Dedifferentiated amniotic fluid mesenchymal stem cell (primary cell): Measurements from ENCODE around the gene SETX.

ENCODE experiments used
- DNase-seq: peaks from one replicate; pipeline ENCODE4 v3.0.0-alpha.2; 2016; ENCODE audit errors: extremely low spot score

The SETX gene

DNA sequence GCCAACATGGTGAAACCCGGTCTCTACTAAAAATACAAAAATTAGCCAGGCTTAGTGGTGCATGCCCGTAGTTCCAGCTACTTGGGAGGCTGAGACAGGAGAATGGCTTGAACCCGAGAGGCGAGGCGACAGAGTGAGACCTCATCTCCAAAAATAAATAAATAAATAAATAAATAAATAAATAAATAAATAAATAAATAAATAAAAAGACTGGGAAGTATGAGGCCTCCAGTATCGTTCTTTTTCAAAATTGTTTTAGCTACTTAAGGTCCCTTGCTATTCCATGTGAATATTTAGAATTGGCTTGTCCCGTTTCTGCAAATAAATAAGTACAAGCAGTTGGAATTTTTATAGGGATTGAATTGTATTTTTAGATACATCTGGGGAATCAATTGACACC is 3.0 kb upstream of the SETX start:
- no peak for DNase-seq

DNA sequence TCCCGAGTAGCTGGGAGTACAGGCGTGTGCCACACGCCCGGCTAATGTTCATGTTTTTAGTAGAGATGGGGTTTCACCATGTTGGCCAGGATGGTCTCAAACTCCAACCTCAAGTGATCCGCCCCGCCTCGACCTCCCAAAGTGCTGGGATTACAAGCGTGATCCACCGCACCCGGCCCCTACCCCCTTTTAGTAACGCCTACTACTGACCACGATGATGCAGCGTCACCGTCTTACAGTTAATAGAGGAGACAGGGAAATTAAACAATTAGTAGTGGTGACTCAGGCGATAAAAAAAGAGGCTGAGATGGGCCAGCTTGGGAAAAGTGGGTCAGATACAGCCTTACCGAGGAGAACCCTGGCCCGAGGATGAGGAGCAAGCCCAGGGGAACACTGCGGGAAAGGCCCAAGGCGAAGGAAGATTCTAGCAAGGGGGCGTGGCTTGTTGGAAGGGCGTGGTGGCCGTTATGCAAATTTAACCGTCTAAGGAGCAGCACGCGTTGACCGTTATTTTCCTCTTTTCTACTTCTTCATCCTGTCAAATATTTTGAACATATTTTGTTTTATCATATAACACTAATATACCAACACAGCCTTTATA is 1.6 kb upstream of the SETX start:
- no peak for DNase-seq

DNA sequence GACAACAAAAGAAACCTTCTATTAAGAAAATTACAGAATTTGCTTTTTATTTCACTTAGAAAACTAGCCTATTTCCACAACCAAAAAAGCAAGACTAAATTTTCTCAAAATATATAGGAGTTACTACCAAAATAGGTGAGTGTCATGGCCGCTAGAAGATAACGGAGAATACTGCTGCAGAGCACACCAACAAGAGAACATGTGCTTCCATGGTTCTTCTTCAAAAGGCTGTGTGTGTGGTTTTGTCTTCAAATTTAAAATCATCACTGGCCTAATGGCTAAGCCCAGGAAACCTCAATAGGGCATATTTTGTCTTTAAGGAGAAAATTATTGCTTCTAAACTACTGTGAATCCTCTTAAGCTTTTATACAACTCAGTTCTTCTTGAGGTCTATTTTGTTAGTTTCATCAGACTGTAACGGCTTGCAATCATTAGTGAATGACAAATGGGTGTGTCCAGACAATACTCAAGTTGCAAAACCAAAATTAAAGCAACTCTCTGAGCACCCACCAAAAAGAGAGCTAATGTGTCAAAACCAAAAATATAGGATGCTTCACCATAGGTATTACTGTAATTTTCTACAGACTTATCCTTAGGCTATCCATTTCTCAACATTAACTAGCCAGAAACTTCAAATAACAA is 3.3 kb downstream of the SETX start:
- DNase-seq: no peak

GRCh38 chr9:132350861-132351315 is 3.9 kb downstream of the SETX start:
- no peak for DNase-seq

- no peak for DNase-seq
Measured at GRCh38 chr9:132348676-132349075, 6.1 kb downstream of the SETX start.

DNA sequence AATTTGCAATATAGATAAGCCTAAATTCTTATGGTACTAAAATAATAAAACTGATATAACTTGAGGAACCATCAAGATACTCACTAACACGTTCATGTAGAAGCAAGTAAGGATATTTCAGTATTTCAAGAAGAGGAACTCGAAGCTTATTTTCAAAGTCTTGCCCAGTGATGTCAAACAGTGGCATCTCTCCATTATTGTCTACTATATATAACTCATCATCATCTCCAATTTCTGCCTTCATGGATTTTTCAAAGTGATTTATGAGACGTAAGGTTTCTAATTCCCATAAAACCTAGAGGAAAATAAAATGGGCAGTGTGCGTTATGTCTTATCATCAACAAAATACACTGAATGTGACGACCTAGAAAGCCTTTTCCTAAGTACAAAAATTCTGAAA is 8.6 kb downstream of the SETX start:
- no peak for DNase-seq

DNA sequence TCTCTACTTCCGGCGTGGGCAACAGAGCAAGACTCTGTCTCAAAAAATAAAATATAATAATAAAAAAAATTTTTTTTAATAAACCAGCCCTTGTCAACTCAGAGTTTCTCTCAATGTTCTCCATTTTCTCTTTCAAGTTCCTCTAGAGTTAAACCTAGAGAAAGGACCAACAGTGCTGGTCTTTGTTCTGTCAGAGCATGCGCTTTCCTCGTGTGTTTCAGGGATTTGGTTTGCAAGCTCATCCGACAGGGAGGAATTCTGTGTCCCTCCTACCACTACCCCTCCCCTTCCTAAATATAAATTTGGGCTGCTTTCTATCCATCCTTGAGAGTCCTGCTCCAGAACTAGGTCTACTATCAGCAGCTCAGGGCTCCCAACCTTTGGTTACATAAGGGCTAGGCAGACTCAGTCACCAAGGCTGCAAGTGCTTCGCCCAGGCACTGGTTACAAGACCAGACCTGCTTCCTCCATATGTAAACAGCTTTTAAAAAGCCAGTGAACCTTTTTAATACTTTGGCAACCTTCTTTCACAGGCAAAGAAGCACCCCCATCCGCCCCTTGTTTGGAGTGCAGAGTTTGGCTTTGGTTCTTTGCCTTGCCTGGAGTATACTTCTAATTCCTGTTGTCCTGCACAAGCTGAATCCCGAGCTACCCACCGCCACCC is 13.5 kb downstream of the SETX start:
- no peak for DNase-seq

GRCh38 chr9:132334364-132334763 is 20.4 kb downstream of the SETX start:
- DNase-seq: no peak

DNA sequence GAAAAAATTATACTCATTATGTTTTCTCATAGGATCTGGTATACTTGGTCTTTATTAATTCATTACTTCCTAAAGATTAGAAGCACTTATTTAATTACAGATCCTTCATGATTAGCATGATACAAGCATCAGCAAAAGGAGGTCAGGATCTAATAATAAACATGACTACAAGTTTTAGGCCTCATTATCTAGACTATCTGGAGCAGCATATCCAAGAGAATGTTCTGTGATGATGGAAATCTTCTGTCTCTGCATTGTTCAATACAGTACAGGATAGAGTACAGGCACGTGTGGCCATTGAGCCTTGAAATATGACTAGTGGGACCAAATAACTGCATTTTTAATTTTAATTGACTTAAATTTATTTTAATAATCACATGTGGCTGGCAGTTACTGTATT is 21.2 kb downstream of the SETX start:
- DNase-seq: no peak

GRCh38 chr9:132328580-132328979 is 26.2 kb downstream of the SETX start:
- DNase-seq: no peak

GRCh38 chr9:132327537-132327936 is 27.2 kb downstream of the SETX start:
- DNase-seq: no peak

GRCh38 chr9:132324425-132324824 is 30.4 kb downstream of the SETX start:
- DNase-seq: no peak

DNA sequence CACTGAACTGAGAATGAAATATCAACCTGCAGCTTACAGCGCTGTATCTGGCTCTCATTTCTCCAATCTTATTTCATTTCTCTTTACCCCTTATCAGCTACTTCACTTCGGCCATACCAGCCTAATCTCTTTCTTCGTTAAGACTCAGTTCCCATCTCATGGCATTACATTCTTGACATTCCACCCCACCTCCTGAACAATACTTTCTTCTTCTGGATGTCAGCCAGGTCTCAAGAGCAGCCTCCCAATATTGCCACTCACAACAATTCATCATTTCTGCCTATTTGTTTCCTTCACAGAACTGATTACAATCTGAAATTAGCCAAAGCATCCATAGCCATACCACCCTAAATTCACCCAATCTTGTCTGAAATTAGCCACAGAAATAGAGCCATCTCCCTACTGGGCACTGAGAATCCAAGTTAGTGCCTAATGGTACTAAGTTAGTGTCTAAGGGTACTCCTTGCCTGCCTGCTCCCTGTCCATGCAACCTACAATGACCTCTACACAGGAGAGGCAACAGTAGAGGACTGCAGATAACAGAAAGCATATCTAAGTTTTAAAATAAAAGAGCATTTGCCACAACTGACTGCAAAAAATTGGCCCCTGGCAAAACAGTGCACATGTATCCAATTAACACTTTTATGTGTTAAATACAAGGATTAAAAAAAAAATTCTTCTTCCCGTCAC is 35.2 kb downstream of the SETX start:
- no peak for DNase-seq

- no peak for DNase-seq
Measured at GRCh38 chr9:132312873-132313272, 41.9 kb downstream of the SETX start.

DNA sequence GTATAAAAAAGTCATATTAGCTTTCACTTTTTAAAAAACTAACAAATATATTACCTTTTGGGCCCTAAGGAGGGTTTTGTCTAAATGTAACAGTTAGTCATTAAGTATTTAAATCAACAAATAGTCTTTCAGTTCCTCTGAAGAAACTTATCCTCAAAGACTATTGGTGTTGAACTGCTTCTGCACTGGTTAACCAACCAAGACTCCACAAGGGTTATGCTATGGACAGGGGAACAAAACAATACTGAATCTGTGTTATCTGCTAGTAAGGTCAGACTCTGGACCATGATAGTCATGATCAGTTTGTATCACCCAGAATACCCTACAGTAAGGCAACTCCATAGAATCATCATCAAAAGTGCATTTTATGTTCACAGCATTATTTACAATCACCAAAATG is 42.4 kb downstream of the SETX start:
- DNase-seq: no peak

DNA sequence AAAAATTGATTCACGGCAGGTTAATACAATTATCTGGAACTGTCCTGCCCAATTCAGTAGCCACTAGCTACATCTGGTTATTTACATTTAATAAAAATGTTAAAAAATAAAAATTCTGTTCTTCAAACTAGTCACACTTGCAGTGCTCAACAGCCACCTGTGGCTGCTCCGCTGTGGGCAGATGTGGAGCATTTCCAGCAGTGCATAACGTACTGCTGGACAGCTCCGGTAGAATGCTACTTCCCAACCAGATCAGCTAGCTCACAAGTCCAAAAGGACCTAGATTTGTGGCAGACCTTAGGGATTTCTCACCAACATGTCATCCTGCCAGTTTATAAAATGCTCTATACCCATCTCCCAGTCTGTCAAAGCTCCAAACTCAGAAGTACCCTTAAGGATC is 42.8 kb downstream of the SETX start:
- no peak for DNase-seq

DNA sequence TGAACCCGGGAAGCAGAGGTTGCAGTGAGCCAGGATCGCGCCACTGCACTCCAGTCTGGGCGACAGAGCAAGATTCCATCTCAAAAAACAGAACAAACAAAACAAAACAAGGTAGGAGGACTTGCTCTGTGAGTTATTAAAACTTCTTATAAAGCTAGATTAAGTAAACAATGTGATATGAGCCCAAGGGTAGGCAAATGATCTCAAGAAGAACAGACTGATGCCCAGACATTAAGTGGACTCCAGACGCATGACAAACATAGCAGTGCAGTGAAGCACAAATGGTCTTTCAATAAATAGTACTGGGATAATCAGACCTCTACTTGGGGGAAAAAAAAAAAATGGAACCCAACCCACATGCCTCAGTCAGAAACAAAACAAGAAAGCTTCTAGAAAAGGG is 45.7 kb downstream of the SETX start:
- no peak for DNase-seq

DNA sequence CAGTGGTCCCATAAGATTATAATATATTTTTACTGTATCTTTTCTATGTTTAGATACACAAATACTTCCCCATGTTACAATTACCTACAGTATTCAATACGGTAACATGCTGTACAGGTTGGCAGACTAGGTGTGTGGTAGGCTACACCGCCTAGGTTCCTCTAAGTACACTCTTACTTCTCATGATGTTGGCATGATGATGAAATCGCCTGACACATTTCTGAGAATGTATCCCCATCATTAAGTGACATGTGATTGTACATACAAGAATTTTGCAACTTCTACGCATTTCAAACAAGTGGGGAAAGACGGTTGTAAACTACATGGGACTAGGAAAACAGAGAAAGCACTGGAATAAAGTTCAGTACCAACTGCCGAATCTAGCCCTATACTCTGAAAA is 53.3 kb downstream of the SETX start:
- no peak for DNase-seq

DNA sequence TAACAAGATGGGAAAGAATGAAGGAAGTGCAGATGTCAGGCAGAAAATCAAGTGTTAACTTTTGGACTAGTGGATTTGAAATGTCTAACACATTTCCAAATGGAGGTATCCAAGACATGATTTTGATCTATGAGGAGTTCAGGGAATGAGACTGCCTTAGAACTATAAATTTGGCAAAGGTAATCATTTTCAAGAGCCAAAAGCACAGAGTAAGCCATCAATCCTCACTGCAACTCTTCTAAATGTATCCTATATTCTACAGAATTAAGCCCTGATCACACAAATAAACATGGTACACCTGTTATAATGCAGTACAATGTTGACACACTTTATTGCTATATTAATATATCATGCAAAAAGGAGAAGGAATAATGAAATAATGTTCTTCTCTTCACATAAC is 55.6 kb downstream of the SETX start:
- DNase-seq: no peak

GRCh38 chr9:132295181-132295580 is 59.6 kb downstream of the SETX start:
- no peak for DNase-seq

GRCh38 chr9:132293145-132293721 is 61.6 kb downstream of the SETX start:
- DNase-seq: no peak

DNA sequence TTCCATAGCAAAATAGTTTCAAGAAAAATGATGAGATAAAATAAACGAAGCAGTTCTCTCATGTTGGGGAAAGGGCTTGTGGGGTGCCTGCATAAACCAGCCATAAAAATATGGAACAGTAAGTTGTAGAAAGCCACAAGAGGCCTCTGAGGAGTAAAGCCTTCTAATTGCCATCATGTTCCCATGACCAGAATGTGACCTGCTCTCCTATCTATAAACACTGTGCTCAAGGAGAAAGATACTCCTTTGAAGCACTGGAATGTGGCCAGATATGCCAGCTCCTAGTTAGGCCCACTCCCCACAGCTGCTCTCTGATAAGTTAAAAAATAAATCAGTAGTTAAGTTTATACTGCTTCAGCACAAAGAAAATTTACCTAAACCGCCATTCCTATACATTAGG is 65.8 kb downstream of the SETX start:
- DNase-seq: no peak
